HepG2 (cell line): ENCODE data around the gene CD300C.

Experiments used
- CERS6 ChIP-seq: sonication (generic); formaldehyde crosslinking; IDR thresholded peaks from 2 replicates; pipeline ENCODE4 v1.5.0; 2020; ENCODE audit warnings: missing genetic modification reagents
- EZH2 ChIP-seq: conservative IDR thresholded peaks from 2 replicates; pipeline ENCODE4 v1.6.1; 2012; ENCODE audit warnings: mild to moderate bottlenecking, low read depth, low read length, moderate library complexity
- HDAC2 ChIP-seq: sonication (generic); formaldehyde crosslinking; IDR thresholded peaks from 2 replicates; pipeline ENCODE4 v1.4.0; 2020; ENCODE audit warnings: missing genetic modification reagents
- NPAS2 ChIP-seq: sonication (generic); formaldehyde crosslinking; IDR thresholded peaks from 2 replicates; pipeline ENCODE4 v1.8.0; 2022; ENCODE audit warnings: mild to moderate bottlenecking, missing genetic modification reagents, borderline replicate concordance
- SALL1 ChIP-seq: sonication (generic); formaldehyde crosslinking; IDR thresholded peaks from 2 replicates; pipeline ENCODE4 v1.8.0; 2022; ENCODE audit warnings: mild to moderate bottlenecking, missing genetic modification reagents
- SIN3A ChIP-seq: IDR thresholded peaks from 2 replicates; pipeline ENCODE4 v1.6.1; 2011; ENCODE audit warnings: low read depth, mild to moderate bottlenecking, control low read depth, low read length, borderline replicate concordance
- TBP ChIP-seq: sonication (generic); formaldehyde crosslinking; IDR thresholded peaks from 2 replicates; pipeline ENCODE4 v1.5.0; 2020; ENCODE audit warnings: missing genetic modification reagents
- TP53 ChIP-seq: sonication (generic); formaldehyde crosslinking; conservative IDR thresholded peaks from 2 replicates; pipeline ENCODE4 v1.4.0; 2020; ENCODE audit warnings: missing genetic modification reagents
- ZBTB33 ChIP-seq: sonication (generic); formaldehyde crosslinking; IDR thresholded peaks from 2 replicates; pipeline ENCODE4 v1.4.0; 2020; ENCODE audit warnings: missing genetic modification reagents
- ZNF777 ChIP-seq: sonication (generic); formaldehyde crosslinking; IDR thresholded peaks from 2 replicates; pipeline ENCODE4 v1.4.0; 2020; ENCODE audit warnings: missing genetic modification reagents
- TF ChIP-seq, protein P1 (sequence below): sonication (generic); formaldehyde crosslinking; IDR thresholded peaks from 2 replicates; pipeline ENCODE4 v1.5.0; 2020; ENCODE audit warnings: mild to moderate bottlenecking, missing genetic modification reagents, moderate library complexity
- TF ChIP-seq, protein P2 (sequence below): sonication (generic); formaldehyde crosslinking; IDR thresholded peaks from 2 replicates; pipeline ENCODE4 v1.4.0; 2020; ENCODE audit warnings: missing genetic modification reagents
- TF ChIP-seq, protein P3 (sequence below): sonication (generic); formaldehyde crosslinking; IDR thresholded peaks from 2 replicates; pipeline ENCODE4 v1.8.1; 2022; ENCODE audit warnings: mild to moderate bottlenecking, missing genetic modification reagents

GRCh38 chr17:74514632-74515334 is 31.1 kb downstream of the CD300C start:
- TF ChIP-seq SALL1, result no peak
- TF ChIP-seq EZH2, result no peak
- no peak for TF ChIP-seq ZNF777 (CRISPR knock-in tag)
- no peak for TF ChIP-seq HDAC2 (CRISPR knock-in tag)
- TF ChIP-seq, protein P1, sequence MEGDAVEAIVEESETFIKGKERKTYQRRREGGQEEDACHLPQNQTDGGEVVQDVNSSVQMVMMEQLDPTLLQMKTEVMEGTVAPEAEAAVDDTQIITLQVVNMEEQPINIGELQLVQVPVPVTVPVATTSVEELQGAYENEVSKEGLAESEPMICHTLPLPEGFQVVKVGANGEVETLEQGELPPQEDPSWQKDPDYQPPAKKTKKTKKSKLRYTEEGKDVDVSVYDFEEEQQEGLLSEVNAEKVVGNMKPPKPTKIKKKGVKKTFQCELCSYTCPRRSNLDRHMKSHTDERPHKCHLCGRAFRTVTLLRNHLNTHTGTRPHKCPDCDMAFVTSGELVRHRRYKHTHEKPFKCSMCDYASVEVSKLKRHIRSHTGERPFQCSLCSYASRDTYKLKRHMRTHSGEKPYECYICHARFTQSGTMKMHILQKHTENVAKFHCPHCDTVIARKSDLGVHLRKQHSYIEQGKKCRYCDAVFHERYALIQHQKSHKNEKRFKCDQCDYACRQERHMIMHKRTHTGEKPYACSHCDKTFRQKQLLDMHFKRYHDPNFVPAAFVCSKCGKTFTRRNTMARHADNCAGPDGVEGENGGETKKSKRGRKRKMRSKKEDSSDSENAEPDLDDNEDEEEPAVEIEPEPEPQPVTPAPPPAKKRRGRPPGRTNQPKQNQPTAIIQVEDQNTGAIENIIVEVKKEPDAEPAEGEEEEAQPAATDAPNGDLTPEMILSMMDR, result no peak
- no peak for TF ChIP-seq TBP (CRISPR knock-in tag)
- TF ChIP-seq, protein P2, sequence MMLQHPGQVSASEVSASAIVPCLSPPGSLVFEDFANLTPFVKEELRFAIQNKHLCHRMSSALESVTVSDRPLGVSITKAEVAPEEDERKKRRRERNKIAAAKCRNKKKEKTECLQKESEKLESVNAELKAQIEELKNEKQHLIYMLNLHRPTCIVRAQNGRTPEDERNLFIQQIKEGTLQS (CRISPR knock-in tag), result no peak
- no peak for TF ChIP-seq ZBTB33 (CRISPR knock-in tag)
- TF ChIP-seq, protein P3, sequence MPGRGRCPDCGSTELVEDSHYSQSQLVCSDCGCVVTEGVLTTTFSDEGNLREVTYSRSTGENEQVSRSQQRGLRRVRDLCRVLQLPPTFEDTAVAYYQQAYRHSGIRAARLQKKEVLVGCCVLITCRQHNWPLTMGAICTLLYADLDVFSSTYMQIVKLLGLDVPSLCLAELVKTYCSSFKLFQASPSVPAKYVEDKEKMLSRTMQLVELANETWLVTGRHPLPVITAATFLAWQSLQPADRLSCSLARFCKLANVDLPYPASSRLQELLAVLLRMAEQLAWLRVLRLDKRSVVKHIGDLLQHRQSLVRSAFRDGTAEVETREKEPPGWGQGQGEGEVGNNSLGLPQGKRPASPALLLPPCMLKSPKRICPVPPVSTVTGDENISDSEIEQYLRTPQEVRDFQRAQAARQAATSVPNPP, result no peak
- TF ChIP-seq SIN3A, result no peak
- no peak for TF ChIP-seq TP53 (CRISPR knock-in tag)
- TF ChIP-seq CERS6 (CRISPR knock-in tag), result no peak
- TF ChIP-seq NPAS2, result no peak
